Adrenal gland (tissue), 19 donors: ENCODE measurements around the gene XKR7. TPM values are rescaled to one million over a fixed set of nuclear protein-coding genes. Genes with fewer than 3 reads are reported as not detected.
"Not testable (repeated sequence)": the region's sequence is repeated elsewhere in the genome, so short reads cannot be mapped to it uniquely, and the experiment has no call there.

Experiments used
- DNase-seq, 7 donors: peaks; one replicate each; pipeline ENCODE4 v3.0.0-alpha.2; 2019 to 2020
- H3K27ac ChIP-seq, 5 donors: fragments of 200-600 bp; sonication (generic) in 4 of 5; 1 replicate in 3 of 5; 2 replicates in 2 of 5; pipeline versions ENCODE4 v1.5.1 to v1.8.0; 2016 to 2020; ENCODE audit warnings: mild to moderate bottlenecking in 1 of 5
- H3K27me3 ChIP-seq: fragments of 200-600 bp; 2 replicates; pipeline ENCODE4 v1.8.0; 2021
- H3K36me3 ChIP-seq, 2 donors: fragments of 200-600 bp; replicated peaks in 1 of 2; 1 replicate in 1 of 2; 2 replicates in 1 of 2; pipeline versions ENCODE4 v1.5.1 to v1.8.0; 2018 to 2022
- H3K4me1 ChIP-seq, 2 donors: fragments of 200-600 bp; replicated peaks in 1 of 2; 1 replicate in 1 of 2; 2 replicates in 1 of 2; pipeline versions ENCODE4 v1.5.1 to v1.8.0; 2018 to 2021
- H3K4me3 ChIP-seq, 4 donors: fragments of 200-600 bp; sonication (generic) in 3 of 4; one replicate each; pipeline ENCODE4 v1.5.1; 2016 to 2018
- H3K9me3 ChIP-seq, 3 donors: fragments of 200-600 bp; sonication (generic) in 1 of 3; replicated peaks in 1 of 3; 1 replicate in 2 of 3; 2 replicates in 1 of 3; pipeline versions ENCODE4 v1.5.1 to v1.8.0; 2016 to 2021
- POLR2A ChIP-seq, 2 donors: fragments of 450-650 bp; IDR thresholded peaks; one replicate each; pipeline ENCODE4 v1.6.1; 2017; ENCODE audit warnings: antibody characterized with exemption in 2 of 2, mild to moderate bottlenecking in 2 of 2, moderate library complexity in 1 of 2
- WGBS, 4 donors: extraction: QIAGEN DNeasy Blood & Tissue Kit in 2 of 4; methylation state at CpG; one replicate each; pipeline versions ENCODE4 v1.1.5 to v1.1.7; 2013 to 2017; 5-methylcytosine and 5-hydroxymethylcytosine counted together
- intact Hi-C, 2 donors: fragments of 100-400 bp; cut with DNase I; formaldehyde crosslinking; loops; one replicate each; pipeline versions ENCODE4 v1.14.1 to v1.15.0; 2022 to 2023
- long read RNA-seq, 10 donors: library from polyadenylated mRNA in 3 of 10; unstranded in 2 of 10; stranded (forward) in 1 of 10; transcript quantifications; one replicate each; pipeline ENCODE4 v2.0.0 and lab custom pipeline, GENCODE V29; 2021 to 2026
- polyA plus RNA-seq, 3 donors: library from polyadenylated mRNA; stranded (reverse); fragments of 200-250 nt in 2 of 3; fragments of 350-450 nt in 1 of 3; fragmentation: Illumina TruSeq in 1 of 3; extraction: RNeasy Lipid Tissue Mini Kit (QIAGEN cat#74804) in 1 of 3; gene quantifications; one replicate each; pipeline ENCODE4 v1.2.3, GENCODE V29; 2013 to 2014
- total RNA-seq, 9 donors: library from RNA; depleted of rRNA in 4 of 9; stranded (reverse); fragments of >200 nt in 4 of 9; fragments of 120-200 nt in 1 of 9; fragmentation: NEBNext Ultra II Directional in 1 of 9; extraction: Animal tissue kit (Norgen Biotek cat#: 25700) in 1 of 9; gene quantifications; one replicate each; pipeline versions ENCODE4 v1.1.0 to v1.2.4, GENCODE V29; 2013 to 2023
- TF ChIP-seq, protein P1 (sequence below), 6 experiments: fragments of 450-650 bp in 4 of 6; fragments of 200-600 bp in 2 of 6; sonication (generic) in 1 of 6; IDR thresholded peaks; 1 replicate in 5 of 6; 2 replicates in 1 of 6; pipeline versions ENCODE4 v1.5.1 to v1.8.0; 2016 to 2021; ENCODE audit warnings: antibody characterized with exemption in 6 of 6, mild to moderate bottlenecking in 2 of 6, moderate library complexity in 1 of 6
- donor health status: healthy with polysubstance abuse.
- donor health status: Bipolar disorder and iron deficiency.
- donor health status: DM: yes; HTN: yes; CAD: no.
- donor health status: DM: no; HTN: no; CAD: no.
- donor health status: DM: no; HTN: no; CAD: no.
- donor health status: DM: yes; HTN: yes; CAD: no.

XKR7 gene, protein sequence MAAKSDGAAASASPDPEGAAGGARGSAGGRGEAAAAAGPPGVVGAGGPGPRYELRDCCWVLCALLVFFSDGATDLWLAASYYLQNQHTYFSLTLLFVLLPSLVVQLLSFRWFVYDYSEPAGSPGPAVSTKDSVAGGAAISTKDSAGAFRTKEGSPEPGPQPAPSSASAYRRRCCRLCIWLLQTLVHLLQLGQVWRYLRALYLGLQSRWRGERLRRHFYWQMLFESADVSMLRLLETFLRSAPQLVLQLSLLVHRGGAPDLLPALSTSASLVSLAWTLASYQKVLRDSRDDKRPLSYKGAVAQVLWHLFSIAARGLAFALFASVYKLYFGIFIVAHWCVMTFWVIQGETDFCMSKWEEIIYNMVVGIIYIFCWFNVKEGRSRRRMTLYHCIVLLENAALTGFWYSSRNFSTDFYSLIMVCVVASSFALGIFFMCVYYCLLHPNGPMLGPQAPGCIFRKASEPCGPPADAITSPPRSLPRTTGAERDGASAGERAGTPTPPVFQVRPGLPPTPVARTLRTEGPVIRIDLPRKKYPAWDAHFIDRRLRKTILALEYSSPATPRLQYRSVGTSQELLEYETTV
- total RNA-seq: under 1 TPM in 5 of 9 donors, not detected in 4; 0.04 to 0.56 (median 0.28) TPM
- polyA plus RNA-seq: under 1 TPM; 0.07 to 0.49 (median 0.40) TPM
- long read RNA-seq, donor 1: 0 reads
- long read RNA-seq, donor 2, full-length matches to known transcripts: 1 of 1 reads
- long read RNA-seq, donor 2, partial matches to known transcripts: 0 of 1 reads
- long read RNA-seq, donor 2, other reads (novel, unspliced or antisense): 0 of 1 reads
- long read RNA-seq, donor 3: 0 reads
- long read RNA-seq, donor 4: 0 reads
- long read RNA-seq, donor 5: 0 reads
- long read RNA-seq, donor 6: 0 reads
- long read RNA-seq, donor 7: 0 reads
- long read RNA-seq, donor 8: 0 reads
- long read RNA-seq, donor 9: 0 reads
- long read RNA-seq, donor 10: 0 reads

DNA sequence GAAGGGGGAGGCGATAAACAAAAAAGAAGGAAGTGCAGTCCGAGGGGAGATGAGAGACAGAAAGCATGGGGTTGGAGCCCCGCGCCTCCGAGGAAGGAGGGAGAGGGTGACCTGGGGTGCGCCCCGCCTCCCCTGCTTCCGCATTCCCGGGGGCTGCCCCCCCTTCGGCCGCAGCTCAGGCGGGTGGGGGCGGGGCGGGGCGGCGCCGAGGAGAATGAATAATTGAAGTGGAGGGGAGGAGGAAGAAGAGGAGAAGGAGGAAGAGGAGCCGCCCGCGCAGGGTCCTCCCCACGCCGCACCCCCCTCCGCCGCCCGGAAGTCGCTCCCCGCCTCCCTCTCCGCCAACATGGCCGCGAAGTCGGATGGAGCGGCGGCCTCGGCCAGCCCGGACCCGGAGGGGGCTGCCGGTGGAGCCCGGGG is at the start of gene XKR7:
Gene XKR7, plus strand, starts transcription at position 322 of the 420 bp plus-strand sequence. Its CDS starts 25 bp downstream, at position 347.
- intact Hi-C loops: loop anchor here in 1 of 2 donors (10.0 kb wide), 1 partner anchor 627 kb away; no protein-coding TSS in a partner anchor
- Histone ChIP-seq H3K27me3 (peaks cover 19% of the 10 kb centered on the region), H3K4me3 (peak within 1 kb of the TSS in 1 of 4 donors; percentile 29)

GRCh38 chr20:31918466-31919105 is 49.4 kb upstream of the XKR7 start:
- no peaks in the 10 kb centered on the region for H3K36me3 ChIP-seq
- no peaks in the 10 kb centered on the region for H3K9me3 ChIP-seq
- 48 to 67% (median 54%) methylated on average over 7 of the region's 7 CpGs for WGBS, 4 donors
- no peak for TF ChIP-seq POLR2A (IDR thresholded peaks at IDR 0.05)
- DNase-seq: no peak
- H3K27me3 ChIP-seq: no peaks in the 10 kb centered on the region
- intact Hi-C loops: no loop called here
- H3K27ac ChIP-seq: no peak overlapping the region
- H3K4me1 ChIP-seq: no peaks in the 10 kb centered on the region
- H3K4me3 ChIP-seq: no peak overlapping the region

More for the DNA sequence above, at the start of gene XKR7:
- Histone ChIP-seq H3K9me3 (no peaks in the 10 kb centered on the region), H3K4me1 (no peaks in the 10 kb centered on the region), H3K36me3 (no peaks in the 10 kb centered on the region), H3K27ac (no peak within 1 kb of the TSS)
- no peak for TF ChIP-seq POLR2A (IDR thresholded peaks at IDR 0.05)
- TF ChIP-seq, protein P1, sequence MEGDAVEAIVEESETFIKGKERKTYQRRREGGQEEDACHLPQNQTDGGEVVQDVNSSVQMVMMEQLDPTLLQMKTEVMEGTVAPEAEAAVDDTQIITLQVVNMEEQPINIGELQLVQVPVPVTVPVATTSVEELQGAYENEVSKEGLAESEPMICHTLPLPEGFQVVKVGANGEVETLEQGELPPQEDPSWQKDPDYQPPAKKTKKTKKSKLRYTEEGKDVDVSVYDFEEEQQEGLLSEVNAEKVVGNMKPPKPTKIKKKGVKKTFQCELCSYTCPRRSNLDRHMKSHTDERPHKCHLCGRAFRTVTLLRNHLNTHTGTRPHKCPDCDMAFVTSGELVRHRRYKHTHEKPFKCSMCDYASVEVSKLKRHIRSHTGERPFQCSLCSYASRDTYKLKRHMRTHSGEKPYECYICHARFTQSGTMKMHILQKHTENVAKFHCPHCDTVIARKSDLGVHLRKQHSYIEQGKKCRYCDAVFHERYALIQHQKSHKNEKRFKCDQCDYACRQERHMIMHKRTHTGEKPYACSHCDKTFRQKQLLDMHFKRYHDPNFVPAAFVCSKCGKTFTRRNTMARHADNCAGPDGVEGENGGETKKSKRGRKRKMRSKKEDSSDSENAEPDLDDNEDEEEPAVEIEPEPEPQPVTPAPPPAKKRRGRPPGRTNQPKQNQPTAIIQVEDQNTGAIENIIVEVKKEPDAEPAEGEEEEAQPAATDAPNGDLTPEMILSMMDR (IDR thresholded peaks at IDR 0.05): no peak
- 0 to 3% (median 2%) methylated on average over 11 to 38 of the region's 38 CpGs for WGBS, 4 donors
- peak in 1 of 7 donors; percentile 52 for DNase-seq

GRCh38 chr20:31919410-31920155 is 48.4 kb upstream of the XKR7 start:
- Histone ChIP-seq H3K27ac (no peak overlapping the region), H3K4me1 (no peaks in the 10 kb centered on the region), H3K4me3 (no peak overlapping the region), H3K36me3 (no peaks in the 10 kb centered on the region), H3K27me3 (no peaks in the 10 kb centered on the region), H3K9me3 (no peaks in the 10 kb centered on the region)
- TF ChIP-seq POLR2A (IDR thresholded peaks at IDR 0.05): no peak
- no peak for DNase-seq
- 32 to 46% (median 43%) methylated on average over 4 to 6 of the region's 6 CpGs for WGBS, 4 donors
- intact Hi-C loops: no loop called here

DNA sequence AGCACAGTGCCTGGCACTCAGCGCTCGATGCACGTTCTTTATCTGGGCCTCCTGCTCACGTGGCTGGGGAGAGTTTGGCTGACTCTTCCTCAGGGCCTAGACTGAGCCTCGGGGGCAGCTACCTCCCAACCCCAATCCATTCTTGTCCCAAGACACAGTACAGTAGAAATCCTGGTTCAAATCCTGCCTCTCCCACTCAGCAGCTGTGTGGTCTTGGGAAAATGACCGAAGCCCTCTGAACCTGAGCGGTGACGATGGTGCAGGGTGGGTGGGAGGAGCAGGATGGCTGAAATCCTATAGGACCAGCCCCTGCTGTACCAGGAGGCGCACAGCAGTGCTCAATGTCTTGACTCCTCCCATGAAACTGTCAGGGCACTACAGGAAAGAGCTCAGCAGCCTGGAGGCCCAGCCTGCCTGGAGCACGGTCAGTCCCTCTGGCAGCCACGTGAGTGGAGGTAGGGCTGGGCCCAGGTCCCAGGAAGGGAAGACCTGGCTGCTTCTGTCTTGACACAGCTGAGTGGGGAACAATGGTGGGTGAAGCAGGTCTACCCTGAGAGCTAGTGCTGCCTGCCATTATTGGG is 47.6 kb upstream of the XKR7 start:
- Histone ChIP-seq H3K4me1 (no peaks in the 10 kb centered on the region), H3K36me3 (no peaks in the 10 kb centered on the region), H3K27me3 (no peaks in the 10 kb centered on the region), H3K9me3 (no peaks in the 10 kb centered on the region), H3K4me3 (no peak overlapping the region), H3K27ac (no peak overlapping the region)
- intact Hi-C loops: no loop called here
- no peak for TF ChIP-seq POLR2A (IDR thresholded peaks at IDR 0.05)
- TF ChIP-seq, protein P1 (IDR thresholded peaks at IDR 0.05): no peak
- 78 to 93% (median 85%) methylated on average over 7 to 11 of the region's 11 CpGs for WGBS, 4 donors
- DNase-seq: no peak

- H3K9me3 ChIP-seq, intact Hi-C loops, H3K27me3 ChIP-seq, H3K36me3 ChIP-seq, H3K4me1 ChIP-seq, H3K4me3 ChIP-seq, DNase-seq, H3K27ac ChIP-seq: not testable (repeated sequence)
- WGBS, 4 donors: 85 to 90% (median 88%) methylated on average over 5 of the region's 5 CpGs
Measured at GRCh38 chr20:31921480-31921879, 46.5 kb upstream of the XKR7 start.
